Measurements from ENCODE around the gene RPS6KB2.

RPS6KB2 gene

GRCh38 chr11:67429722-67430121 lies 1.4 kb downstream of the RPS6KB2 start:
- no peak for DNase-seq

- DNase-seq = no peak
Measured at GRCh38 chr11:67431346-67432249, 3.3 kb downstream of the RPS6KB2 start.

- DNase-seq = no peak
Measured at GRCh38 chr11:67432655-67433349, 4.5 kb downstream of the RPS6KB2 start.

- DNase-seq = no peak
Measured at GRCh38 chr11:67433536-67434394, 5.5 kb downstream of the RPS6KB2 start.

- DNase-seq = no peak
Measured at GRCh38 chr11:67434395-67434881, 6.1 kb downstream of the RPS6KB2 start.

- no peak for DNase-seq
Measured at GRCh38 chr11:67435031-67435726, 6.9 kb downstream of the RPS6KB2 start.

- DNase-seq = no peak
Measured at GRCh38 chr11:67435727-67436458, 7.6 kb downstream of the RPS6KB2 start.

- no peak for DNase-seq
Measured at GRCh38 chr11:67436459-67437081, 8.3 kb downstream of the RPS6KB2 start.

GRCh38 chr11:67437082-67437808 lies 9.0 kb downstream of the RPS6KB2 start, which contains the start of gene PTPRCAP:
TSS of gene PTPRCAP (minus strand) at chr11:67437682. CDS start at chr11:67437619, 63 bp downstream.
- DNase-seq = peak; percentile 80

GRCh38 chr11:67437809-67438157 lies 9.5 kb downstream of the RPS6KB2 start:
- no peak for DNase-seq

- DNase-seq = peak; percentile 75
Measured at GRCh38 chr11:67438158-67438902, 10.0 kb downstream of the RPS6KB2 start.

- no peak for DNase-seq
Measured at GRCh38 chr11:67439321-67440228, 11.3 kb downstream of the RPS6KB2 start.

GRCh38 chr11:67440229-67441097 lies 12.2 kb downstream of the RPS6KB2 start:
- DNase-seq = no peak

- no peak for DNase-seq
Measured at GRCh38 chr11:67441098-67441563, 12.8 kb downstream of the RPS6KB2 start.

GRCh38 chr11:67441731-67442351 lies 13.5 kb downstream of the RPS6KB2 start:
- no peak for DNase-seq

GRCh38 chr11:67442504-67443404 lies 14.5 kb downstream of the RPS6KB2 start:
- no peak for DNase-seq

Data from central memory CD4-positive, alpha-beta T cell (primary cell).